GM18907 (cell line): ENCODE measurements around the gene GGTLC2.

Source experiments
- ATAC-seq: cut with Tn5 transposase; IDR thresholded peaks from one replicate; pipeline ENCODE4 v1.9.1; 2021; ENCODE audit warnings: mild to moderate bottlenecking, moderate library complexity; ENCODE audit not compliant: unreplicated experiment

GGTLC2 gene

GRCh38 chr22:22689621-22690345 is 45.4 kb downstream of the GGTLC2 start:
- ATAC-seq = no peak

- ATAC-seq = no peak
These were observed 46.6 kb downstream of the GGTLC2 start for GRCh38 chr22:22691055-22691454.

GRCh38 chr22:22691716-22692701 is 47.6 kb downstream of the GGTLC2 start:
- no peak for ATAC-seq

- no peak for ATAC-seq
These were observed 48.5 kb downstream of the GGTLC2 start for GRCh38 chr22:22692707-22693530.

GRCh38 chr22:22693531-22693884 is 49.1 kb downstream of the GGTLC2 start:
- no peak for ATAC-seq

GRCh38 chr22:22694106-22694505 is 49.7 kb downstream of the GGTLC2 start:
- ATAC-seq = no peak

GRCh38 chr22:22696104-22696503 is 51.7 kb downstream of the GGTLC2 start:
- no peak for ATAC-seq
